Skeletal muscle satellite cell (primary cell): ENCODE results near the gene NEK4.

ENCODE experiments used
- H3K27me3 ChIP-seq: 2 replicates; pipeline ENCODE4 v1.7.0; 2013; ENCODE audit warnings: low read length; ENCODE audit not compliant: control insufficient read depth, insufficient read depth
- H3K36me3 ChIP-seq: 2 replicates; pipeline ENCODE4 v1.7.0; 2013; ENCODE audit warnings: mild to moderate bottlenecking, control low read depth, low read length; ENCODE audit not compliant: insufficient read depth
- H3K4me1 ChIP-seq: 2 replicates; pipeline ENCODE4 v1.7.0; 2013; ENCODE audit warnings: low read length; ENCODE audit not compliant: control insufficient read depth, insufficient read depth
- H3K4me2 ChIP-seq: 2 replicates; pipeline ENCODE4 v1.7.0; 2013; ENCODE audit warnings: mild to moderate bottlenecking, low read length
- H3K4me3 ChIP-seq: 2 replicates; pipeline ENCODE4 v1.7.0; 2013; ENCODE audit warnings: low read length
- H3K9ac ChIP-seq: 2 replicates; pipeline ENCODE4 v1.7.0; 2013; ENCODE audit warnings: mild to moderate bottlenecking, low read depth, low read length, moderate library complexity
- H3K9me3 ChIP-seq: replicated peaks from 2 replicates; pipeline ENCODE4 v1.7.0; 2013; ENCODE audit warnings: mild to moderate bottlenecking, control low read depth, low read length

NEK4 gene

DNA sequence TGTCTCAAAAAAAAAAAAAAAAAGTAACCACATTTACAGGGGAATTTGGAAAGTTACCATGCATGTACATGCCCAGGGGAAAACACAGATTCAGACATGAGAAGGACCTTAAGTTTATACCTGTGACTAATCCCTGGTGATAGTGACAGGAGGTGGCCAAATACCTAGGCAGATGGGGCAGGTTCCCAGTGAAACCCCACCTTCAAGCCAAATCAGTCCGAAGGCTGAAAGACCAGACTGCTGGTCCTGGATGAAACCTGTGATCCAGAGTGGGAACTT lies 49.1 kb downstream of the NEK4 start:
- Histone ChIP-seq H3K27me3 (no peaks in the 10 kb centered on the region), H3K4me1 (no peaks in the 10 kb centered on the region), H3K4me2 (no peak overlapping the region), H3K4me3 (no peak overlapping the region), H3K36me3 (peaks cover 7% of the 10 kb centered on the region), H3K9ac (no peak overlapping the region), H3K9me3 (no peaks in the 10 kb centered on the region)

DNA sequence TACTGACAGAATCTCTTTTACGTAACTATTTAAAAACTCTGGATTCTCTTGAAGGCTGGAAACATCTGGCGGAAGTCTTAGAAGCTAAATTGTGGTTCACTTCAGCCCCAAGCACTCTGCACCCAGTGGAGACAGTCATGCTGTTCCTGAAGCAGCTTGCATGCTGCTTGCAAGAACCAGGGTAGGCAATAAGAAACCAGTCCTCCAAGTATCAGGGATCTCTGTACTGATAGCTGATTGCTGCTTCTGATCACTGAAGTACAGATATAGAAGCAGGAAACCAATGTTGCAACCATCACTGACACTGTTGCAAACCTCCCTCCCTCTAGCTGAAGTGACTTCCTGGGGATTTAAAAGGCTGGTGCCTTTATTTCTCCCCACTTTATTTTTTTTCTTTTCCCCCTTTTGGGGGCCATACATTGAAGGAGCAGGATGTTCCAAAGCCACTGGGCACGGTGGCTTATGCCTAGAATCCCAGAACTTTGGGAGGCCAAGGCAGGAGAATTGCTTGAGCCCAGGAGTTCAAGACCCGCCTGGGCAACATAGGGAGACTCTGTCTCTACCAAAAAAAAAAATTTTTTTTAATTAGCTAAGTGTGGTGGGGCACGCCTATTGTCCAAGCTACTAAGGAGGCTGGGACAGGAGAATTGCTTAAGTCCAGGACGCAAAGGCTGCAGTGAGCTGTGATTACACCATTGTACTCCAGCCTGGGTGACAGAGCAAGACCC lies 49.6 kb downstream of the NEK4 start:
- Histone ChIP-seq H3K9me3 (no peaks in the 10 kb centered on the region), H3K9ac (no peak overlapping the region), H3K4me3 (no peak overlapping the region), H3K36me3 (peaks cover 7% of the 10 kb centered on the region), H3K4me1 (no peaks in the 10 kb centered on the region), H3K4me2 (no peak overlapping the region), H3K27me3 (no peaks in the 10 kb centered on the region)

DNA sequence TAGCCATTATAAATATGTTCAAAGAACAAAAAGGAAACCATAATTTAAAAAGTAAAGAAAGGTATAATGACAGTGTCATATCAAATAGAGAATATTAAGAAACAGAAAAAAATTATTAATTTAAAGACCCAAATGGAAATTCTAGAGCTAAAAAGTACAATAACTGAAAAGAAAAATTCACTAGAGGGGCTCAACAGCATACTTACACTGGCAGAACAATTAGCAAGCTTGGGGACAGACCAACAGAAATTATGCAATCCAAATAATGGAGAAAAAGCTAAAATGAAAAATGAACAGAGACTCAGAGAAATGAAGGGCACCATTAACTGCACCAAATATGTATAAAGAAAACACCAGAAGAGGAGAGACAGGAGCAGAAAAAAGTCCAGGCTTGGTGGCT lies 51.1 kb downstream of the NEK4 start:
- H3K4me1 ChIP-seq: no peaks in the 10 kb centered on the region
- H3K9ac ChIP-seq: no peak overlapping the region
- H3K36me3 ChIP-seq: peaks cover 7% of the 10 kb centered on the region
- H3K4me2 ChIP-seq: no peak overlapping the region
- no peaks in the 10 kb centered on the region for H3K9me3 ChIP-seq
- H3K4me3 ChIP-seq: no peak overlapping the region
- H3K27me3 ChIP-seq: no peaks in the 10 kb centered on the region

GRCh38 chr3:52715714-52716305 lies 54.9 kb downstream of the NEK4 start:
- no peaks in the 10 kb centered on the region for H3K4me1 ChIP-seq
- no peak overlapping the region for H3K4me2 ChIP-seq
- H3K9me3 ChIP-seq: no peaks in the 10 kb centered on the region
- H3K27me3 ChIP-seq: no peaks in the 10 kb centered on the region
- no peak overlapping the region for H3K4me3 ChIP-seq
- H3K9ac ChIP-seq: no peak overlapping the region
- H3K36me3 ChIP-seq: peaks cover 7% of the 10 kb centered on the region

DNA sequence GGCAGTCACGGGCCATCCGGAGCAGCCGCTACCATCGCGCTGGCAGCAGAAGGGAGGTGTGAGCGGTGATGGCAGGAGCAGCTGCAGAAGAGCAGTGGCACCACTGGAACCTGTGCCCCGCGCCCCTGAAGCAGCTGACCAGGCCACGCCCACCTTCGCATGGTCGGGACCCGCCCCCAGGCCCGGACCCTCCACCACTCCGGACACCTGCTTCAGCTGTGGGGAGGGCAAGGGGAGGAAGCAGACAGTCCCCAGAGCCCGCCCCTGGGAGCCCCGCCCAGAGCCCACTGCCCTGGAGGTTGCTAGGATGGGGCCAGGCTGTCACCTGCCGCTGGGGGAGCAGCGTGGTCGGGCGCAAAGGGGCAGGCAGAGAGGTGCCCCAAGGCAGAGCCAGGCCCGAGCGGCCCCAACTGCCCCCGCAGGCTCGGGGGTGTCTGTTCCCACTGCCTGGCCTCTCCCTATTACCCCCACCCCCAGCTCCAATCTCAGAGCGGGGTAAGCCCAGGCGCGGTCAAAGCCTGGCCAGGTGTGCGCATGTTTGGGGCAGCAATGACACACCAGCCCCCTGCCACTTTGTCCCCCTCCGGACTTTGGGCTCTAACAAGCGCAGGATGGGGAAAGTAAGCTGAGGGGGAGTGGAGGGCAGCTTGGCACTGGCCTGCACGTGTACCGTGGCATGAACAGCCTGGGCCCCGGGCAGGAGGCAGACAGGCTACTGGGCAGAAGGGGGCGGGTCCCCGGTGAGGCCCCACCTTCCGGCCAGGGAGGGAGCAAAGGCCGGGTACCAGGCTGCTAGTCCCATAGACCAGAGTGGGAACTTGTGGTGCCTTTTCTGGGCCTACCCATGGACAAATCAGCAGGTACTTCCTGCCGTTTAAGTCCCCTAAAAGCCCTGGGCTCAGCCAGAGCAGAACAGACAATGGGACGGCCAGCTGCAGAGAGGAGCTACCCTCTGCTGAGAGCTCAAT lies 56.1 kb downstream of the NEK4 start:
- Histone ChIP-seq H3K4me1 (no peaks in the 10 kb centered on the region), H3K4me2 (no peak overlapping the region), H3K4me3 (no peak overlapping the region), H3K9ac (no peak overlapping the region), H3K36me3 (peaks cover 7% of the 10 kb centered on the region), H3K27me3 (no peaks in the 10 kb centered on the region), H3K9me3 (no peaks in the 10 kb centered on the region)

DNA sequence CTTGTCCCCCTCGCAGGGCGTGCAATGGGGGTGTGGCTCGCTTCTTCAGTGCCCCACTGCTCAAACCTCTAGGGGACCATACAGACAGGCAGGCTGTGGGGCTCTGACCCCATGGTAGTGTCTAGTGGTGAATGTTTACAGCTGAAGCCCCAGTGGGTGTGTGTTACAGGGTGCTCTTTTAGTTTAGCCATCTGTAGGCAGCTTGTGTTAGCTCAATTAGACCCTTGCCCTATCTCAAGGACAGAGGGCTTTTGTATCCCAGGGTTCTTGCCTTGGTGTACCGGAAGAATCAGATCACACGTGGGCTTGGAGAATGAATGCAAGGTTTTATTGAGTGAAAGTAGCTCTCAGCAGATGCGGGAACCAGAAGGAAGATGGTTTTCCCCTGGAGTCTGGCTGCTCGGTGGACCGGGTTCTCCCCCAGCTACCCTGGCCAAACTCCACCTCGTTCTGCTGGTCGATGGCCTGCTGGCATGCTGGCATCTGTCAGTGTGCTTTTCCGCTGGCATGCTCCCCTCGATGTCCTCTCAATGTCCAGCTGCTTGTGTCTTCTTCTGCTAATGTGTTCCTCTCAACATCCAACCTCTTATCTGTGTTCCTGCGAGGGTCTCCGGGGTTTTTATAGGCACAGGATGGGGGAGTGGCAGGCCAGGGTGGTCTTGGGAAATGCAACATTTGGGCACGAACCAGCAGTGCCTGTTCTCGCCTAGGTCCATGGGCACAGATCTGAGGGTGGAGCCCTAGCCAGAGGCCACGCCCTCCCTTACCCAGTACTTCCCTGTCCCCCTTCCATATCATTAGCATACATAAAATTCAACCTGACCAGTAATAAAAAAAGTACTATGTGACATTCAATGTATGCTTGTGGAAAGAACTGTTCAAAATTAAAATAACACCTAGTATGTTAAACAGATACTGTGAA lies 58.2 kb downstream of the NEK4 start:
- Histone ChIP-seq H3K27me3 (no peaks in the 10 kb centered on the region), H3K4me3 (no peak overlapping the region), H3K4me1 (peaks cover 2% of the 10 kb centered on the region), H3K9me3 (no peaks in the 10 kb centered on the region), H3K36me3 (peaks cover 14% of the 10 kb centered on the region), H3K9ac (no peak overlapping the region), H3K4me2 (no peak overlapping the region)

GRCh38 chr3:52710512-52710911 lies 60.2 kb downstream of the NEK4 start:
- H3K4me1 ChIP-seq: peaks cover 8% of the 10 kb centered on the region
- H3K9ac ChIP-seq: no peak overlapping the region
- no peaks in the 10 kb centered on the region for H3K27me3 ChIP-seq
- no peak overlapping the region for H3K4me3 ChIP-seq
- H3K36me3 ChIP-seq: peaks cover 12% of the 10 kb centered on the region
- no peaks in the 10 kb centered on the region for H3K9me3 ChIP-seq
- no peak overlapping the region for H3K4me2 ChIP-seq

DNA sequence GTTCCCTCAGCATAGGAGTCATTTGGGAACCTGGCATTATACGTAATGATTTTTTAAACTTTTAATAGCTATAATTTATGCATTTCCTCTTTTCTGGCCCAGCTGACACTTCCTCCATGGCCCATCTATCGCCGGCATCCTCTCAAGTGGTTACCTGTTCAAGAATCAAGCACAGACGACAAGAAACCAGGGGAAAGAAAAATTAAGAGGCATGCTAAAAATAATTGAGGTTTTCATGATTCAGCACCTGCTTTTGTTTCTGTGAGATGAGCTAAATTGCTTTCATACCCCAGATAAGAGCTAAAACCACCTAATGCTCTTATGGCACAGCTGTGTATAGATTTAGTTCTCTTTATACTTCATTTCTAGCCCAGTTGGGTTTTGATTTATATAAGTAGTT lies 63.2 kb downstream of the NEK4 start:
- Histone ChIP-seq H3K27me3 (no peaks in the 10 kb centered on the region), H3K9me3 (no peaks in the 10 kb centered on the region), H3K36me3 (peaks cover 12% of the 10 kb centered on the region), H3K4me1 (peaks cover 15% of the 10 kb centered on the region), H3K4me2 (peak overlapping the region; percentile 86), H3K4me3 (no peak overlapping the region), H3K9ac (peak overlapping the region; percentile 97)

GRCh38 chr3:52705688-52706686 lies 64.8 kb downstream of the NEK4 start, which contains the start of the genes GLT8D1 and SPCS1:
Gene GLT8D1 (minus strand): TSS chr3:52705791. CDS start chr3:52700460, 5,331 bp downstream.
Gene SPCS1 (plus strand): TSS chr3:52706106. CDS start chr3:52706247, 141 bp downstream.
- peak within 1 kb of the TSS; percentile 86 for H3K4me2 ChIP-seq
- H3K4me3 ChIP-seq: peak within 1 kb of the TSS; percentile 98
- peaks cover 15% of the 10 kb centered on the region for H3K4me1 ChIP-seq
- no peaks in the 10 kb centered on the region for H3K9me3 ChIP-seq
- peaks cover 12% of the 10 kb centered on the region for H3K36me3 ChIP-seq
- H3K9ac ChIP-seq: peak within 1 kb of the TSS; percentile 97
- no peaks in the 10 kb centered on the region for H3K27me3 ChIP-seq

- Histone ChIP-seq H3K4me3 (peak overlapping the region; percentile 98), H3K4me1 (peaks cover 15% of the 10 kb centered on the region), H3K27me3 (no peaks in the 10 kb centered on the region)
Measured at GRCh38 chr3:52705438-52705687, 65.4 kb downstream of the NEK4 start.

More at GRCh38 chr3:52705438-52705687, 65.4 kb downstream of the NEK4 start:
- H3K9me3 ChIP-seq: no peaks in the 10 kb centered on the region
- H3K9ac ChIP-seq: peak overlapping the region; percentile 97
- H3K4me2 ChIP-seq: peak overlapping the region; percentile 86
- peaks cover 12% of the 10 kb centered on the region for H3K36me3 ChIP-seq
